ENCODE data around the gene LAMC2.

DNA sequence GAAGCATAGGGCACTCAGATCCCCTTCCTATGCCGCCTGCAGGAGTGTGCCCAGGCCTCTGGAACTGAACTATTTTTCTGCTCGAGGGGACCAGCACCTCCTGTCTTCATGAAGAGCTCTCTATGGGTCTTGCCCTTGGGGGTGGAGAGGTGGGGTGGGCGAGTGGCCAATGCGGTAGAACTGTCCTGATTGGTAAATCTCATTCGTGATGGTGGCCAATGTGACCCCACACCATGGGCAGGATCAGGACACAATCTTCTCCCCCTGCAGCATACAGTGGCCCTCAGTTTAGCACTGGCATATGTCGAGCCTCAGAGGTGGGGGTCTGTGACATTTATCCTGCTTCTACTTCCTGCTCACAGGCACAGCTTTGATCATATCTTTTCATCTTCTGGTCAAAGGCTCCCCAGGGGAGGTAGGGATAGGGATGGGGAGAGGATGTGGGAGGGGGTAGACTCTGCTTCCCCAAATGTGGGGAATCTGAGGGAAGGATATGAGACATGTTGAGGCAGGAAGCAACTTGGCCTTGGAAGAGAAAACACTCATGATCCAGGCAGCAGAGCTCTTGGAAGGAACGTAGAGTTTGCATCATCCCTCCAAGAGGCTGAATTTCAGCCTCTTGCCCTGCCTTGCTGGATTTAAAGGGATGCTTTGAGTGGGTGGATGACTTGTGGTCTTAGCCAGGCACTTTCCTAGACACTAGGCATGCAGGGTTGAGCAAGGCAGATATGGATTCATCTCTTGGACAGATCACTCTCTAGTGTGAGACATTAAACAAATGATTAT lies 81.8 kb downstream of the LAMC2 start:
- TF ChIP-seq, protein P1, sequence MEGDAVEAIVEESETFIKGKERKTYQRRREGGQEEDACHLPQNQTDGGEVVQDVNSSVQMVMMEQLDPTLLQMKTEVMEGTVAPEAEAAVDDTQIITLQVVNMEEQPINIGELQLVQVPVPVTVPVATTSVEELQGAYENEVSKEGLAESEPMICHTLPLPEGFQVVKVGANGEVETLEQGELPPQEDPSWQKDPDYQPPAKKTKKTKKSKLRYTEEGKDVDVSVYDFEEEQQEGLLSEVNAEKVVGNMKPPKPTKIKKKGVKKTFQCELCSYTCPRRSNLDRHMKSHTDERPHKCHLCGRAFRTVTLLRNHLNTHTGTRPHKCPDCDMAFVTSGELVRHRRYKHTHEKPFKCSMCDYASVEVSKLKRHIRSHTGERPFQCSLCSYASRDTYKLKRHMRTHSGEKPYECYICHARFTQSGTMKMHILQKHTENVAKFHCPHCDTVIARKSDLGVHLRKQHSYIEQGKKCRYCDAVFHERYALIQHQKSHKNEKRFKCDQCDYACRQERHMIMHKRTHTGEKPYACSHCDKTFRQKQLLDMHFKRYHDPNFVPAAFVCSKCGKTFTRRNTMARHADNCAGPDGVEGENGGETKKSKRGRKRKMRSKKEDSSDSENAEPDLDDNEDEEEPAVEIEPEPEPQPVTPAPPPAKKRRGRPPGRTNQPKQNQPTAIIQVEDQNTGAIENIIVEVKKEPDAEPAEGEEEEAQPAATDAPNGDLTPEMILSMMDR (conservative IDR thresholded peaks at IDR 0.05 in 1 of 2, IDR thresholded peaks at IDR 0.05 in 1 of 2; ENCODE audit: low read depth in 1 of 2, low read length in 2 of 2), result no peak
- TF ChIP-seq EZH2 (IDR thresholded peaks at IDR 0.05; ENCODE audit: low read length, missing control alignments), result no peak
